ENCODE data around the gene DYNLT2.

DYNLT2 gene, protein sequence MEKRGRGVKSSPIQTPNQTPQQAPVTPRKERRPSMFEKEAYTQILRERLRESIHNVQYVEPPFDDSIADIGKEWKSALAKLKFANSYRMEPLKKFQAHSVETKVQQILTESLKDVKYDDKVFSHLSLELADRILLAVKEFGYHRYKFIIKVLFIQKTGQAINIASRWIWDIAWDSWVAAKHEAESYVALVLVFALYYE

DNA sequence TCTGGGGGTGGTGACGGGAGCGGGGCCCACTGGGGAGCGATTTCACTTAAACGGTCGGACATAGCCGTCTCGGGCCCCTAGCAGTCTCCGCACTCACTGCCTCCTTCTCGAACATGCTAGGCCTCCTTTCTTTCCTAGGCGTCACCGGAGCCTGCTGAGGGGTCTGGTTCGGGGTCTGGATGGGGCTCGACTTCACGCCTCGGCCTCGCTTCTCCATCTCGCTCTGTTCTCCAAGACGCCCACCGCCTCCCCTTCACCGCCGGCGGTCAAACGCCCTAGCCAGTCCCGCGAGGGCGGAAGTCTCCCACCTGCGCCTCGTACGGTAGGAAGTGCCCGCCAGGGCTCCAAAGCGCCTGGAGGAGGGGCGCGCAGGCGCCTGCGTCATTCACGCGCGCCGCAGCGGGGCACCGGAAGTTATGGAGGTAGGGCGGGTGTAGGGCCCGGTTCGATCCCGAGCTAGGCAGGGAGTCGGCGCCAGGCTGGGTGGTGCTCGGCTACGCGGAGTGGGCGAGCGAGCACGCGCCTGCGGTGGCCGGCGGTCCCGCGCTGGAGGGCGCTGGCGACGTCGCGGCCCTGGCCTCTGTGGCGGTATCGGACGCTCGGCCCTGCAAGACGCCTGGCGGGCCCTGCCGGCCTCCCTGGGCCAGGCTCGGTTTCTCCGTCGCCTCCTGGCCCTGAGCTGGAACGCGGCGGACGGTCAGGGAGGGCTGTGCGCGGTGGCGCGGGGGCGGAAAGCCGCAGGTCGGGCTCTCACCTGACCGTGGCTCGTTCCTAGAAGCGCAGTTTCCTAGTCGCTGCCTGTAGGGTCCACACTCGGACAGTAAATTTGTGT, at the start of gene DYNLT2, which contains the start of gene ERMARD:
TSS of gene DYNLT2 (minus strand) at position 331 of the 832 bp plus-strand sequence. CDS start at position 217, 114 bp downstream.
TSS of gene ERMARD (plus strand) at position 381 of the 832 bp plus-strand sequence. CDS start at position 417, 36 bp downstream.
- DNase-seq, result peak; percentile 54

- DNase-seq, result peak; percentile 25
These were observed 49.5 kb upstream of the DYNLT2 start for GRCh38 chr6:169800668-169801395.

DNA sequence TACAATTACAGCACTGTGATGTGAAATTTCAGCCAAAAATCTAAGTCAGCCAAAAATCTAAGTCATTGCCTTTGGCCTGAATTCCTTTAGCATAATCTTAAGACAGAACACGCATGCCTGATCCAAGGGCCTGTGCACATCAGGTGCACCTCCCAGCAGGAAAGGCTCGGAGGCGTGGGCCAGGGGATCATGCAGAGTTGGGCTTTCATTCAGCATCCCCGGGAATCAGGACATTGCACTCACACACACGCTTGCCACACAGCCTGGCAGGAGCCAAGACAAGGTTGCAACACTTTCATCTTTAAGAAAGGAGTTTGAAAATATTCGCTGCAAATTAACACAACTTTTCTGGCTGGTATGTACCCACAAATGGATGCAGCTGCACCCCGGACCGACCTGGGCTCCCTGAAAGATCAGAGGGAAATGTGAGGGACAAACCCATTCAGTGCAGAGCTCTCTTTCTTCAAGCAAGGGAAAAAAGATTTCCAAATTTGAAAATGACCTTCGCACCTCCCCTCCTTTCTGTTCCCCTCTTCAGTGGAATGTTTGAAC, 48.8 kb upstream of the DYNLT2 start:
- no peak for DNase-seq

DNA sequence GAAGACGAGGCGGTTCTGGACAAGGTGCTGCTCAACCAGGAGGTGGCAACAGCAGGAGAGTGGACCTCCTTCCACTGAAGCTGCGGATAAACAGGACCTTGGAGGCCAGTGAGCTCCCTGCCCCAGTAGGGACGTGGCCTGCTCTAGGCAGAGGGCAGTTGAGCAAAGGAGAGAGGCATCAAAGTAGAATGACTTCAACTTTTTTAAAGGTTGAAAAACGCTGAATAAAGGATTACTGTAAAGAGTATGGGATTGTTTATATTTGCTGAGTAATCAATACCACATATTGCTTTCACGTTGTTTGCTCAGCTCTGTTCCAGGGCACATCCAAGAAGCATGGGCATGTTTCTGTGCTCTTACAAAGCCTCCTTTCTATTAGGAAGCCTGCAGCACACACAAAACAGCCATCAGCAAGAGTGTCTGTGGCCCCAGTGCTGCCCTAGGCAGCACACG, 48.1 kb upstream of the DYNLT2 start:
- no peak for DNase-seq

DNA sequence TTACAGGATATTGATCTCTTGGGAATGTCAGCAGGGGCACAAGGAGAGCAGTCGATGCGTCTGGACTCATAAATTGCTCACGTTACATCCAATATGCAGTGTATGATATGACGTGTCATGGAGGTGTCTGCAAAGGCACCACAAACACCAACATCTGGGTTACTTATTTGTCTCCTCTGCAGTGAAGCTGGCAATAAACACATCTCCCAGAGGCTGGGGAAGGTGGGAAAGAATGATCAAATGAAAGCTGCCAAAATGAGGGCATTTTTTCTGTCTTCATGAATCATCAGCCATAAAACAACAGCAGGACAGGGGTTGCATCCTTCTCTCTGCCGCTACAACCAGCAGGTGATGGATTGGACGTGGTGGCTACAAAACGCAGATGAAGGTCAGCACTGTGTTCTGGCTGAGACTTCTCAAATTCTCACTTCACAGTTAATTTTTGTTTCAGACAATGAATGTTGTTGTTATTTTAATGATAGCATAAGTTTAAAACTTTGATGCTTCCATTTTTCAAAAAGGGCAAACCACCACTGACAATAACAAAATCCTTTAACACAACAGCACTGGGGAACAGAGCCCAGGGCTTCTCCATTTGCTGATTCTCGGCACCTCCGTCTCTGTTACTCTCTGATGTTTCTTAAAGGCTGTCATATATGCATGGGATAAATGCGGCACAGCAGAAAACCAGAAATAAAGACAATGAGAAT, 47.5 kb upstream of the DYNLT2 start:
- DNase-seq, result no peak

DNA sequence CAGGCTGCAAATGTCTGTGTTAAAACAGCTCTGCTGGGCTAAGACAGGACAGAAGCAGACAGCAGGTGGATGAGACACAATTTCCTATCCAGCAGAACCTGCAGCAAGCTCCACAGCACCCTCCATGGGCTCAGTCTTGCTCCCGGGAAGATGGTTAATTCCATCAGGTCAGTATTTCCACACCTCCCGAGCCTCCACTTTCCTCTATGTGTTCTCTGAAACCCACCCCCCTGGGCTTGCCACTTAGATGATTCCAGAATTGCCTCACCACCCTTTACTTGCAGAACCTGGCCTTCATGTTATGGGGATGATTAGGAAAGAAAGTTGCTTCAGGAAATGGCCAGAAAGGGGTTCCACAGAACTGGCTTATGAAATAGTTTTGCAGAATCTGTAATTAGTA, 43.8 kb upstream of the DYNLT2 start:
- DNase-seq, result no peak

DNA sequence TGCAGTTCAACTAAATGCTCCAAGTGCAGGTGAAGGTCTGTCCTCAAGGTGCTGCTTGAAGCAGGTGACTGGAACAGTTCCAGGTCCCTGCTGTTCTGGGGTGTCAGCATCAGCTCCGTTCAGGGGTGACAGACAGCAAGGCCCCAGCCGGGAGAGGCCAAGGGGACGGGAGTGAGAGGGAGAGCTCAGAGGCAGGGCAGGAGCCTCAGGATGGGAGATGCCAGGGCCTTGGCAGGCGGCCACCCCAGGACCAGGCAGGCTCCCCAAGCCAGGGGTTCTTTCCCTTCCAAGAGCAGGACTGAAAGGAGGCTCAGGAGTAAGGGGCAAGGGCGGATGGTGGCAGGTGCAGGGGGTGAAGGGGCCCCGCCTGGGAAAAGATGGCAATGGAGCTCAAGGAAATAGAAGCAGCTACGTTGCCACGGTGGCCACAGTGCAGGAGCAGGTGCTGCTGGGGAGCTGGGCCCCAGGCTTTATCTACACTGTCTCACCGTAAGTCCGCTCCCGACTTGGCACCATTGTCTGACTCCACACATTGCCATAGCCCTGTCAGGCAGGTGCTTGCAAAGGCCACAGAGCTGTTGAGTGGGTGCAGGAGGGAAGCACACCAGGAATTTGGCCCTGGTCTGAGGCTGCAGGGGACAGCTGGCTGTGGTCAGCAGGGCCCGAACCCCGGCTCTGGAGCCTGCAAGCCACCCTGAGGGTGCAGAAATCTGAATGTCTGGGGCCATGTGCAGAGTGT, 43.1 kb upstream of the DYNLT2 start:
- no peak for DNase-seq

GRCh38 chr6:169793408-169793807, 42.0 kb upstream of the DYNLT2 start:
- DNase-seq, result no peak

- DNase-seq, result no peak
These were observed 41.1 kb upstream of the DYNLT2 start for GRCh38 chr6:169792306-169793015.

DNA sequence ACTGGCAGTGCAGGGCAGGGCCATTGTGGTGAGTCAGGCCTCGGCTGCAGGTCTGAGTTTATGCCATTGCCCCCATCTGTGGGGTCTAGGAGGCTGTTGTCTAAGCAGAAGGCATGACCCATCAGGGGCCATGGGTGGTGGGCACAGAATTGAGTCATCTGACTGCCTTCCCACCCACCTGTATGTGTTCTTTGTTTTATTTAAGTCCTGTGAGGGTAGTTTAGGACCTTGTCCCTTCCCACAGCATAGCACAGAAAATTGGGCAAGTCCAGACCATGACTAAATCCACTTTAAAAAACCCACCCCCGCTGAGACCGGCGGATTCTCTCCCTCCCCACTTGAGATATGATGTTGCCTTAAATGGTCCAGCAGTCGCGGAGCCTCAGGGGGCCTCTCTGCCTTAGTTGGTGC, 40.4 kb upstream of the DYNLT2 start:
- DNase-seq, result no peak

DNA sequence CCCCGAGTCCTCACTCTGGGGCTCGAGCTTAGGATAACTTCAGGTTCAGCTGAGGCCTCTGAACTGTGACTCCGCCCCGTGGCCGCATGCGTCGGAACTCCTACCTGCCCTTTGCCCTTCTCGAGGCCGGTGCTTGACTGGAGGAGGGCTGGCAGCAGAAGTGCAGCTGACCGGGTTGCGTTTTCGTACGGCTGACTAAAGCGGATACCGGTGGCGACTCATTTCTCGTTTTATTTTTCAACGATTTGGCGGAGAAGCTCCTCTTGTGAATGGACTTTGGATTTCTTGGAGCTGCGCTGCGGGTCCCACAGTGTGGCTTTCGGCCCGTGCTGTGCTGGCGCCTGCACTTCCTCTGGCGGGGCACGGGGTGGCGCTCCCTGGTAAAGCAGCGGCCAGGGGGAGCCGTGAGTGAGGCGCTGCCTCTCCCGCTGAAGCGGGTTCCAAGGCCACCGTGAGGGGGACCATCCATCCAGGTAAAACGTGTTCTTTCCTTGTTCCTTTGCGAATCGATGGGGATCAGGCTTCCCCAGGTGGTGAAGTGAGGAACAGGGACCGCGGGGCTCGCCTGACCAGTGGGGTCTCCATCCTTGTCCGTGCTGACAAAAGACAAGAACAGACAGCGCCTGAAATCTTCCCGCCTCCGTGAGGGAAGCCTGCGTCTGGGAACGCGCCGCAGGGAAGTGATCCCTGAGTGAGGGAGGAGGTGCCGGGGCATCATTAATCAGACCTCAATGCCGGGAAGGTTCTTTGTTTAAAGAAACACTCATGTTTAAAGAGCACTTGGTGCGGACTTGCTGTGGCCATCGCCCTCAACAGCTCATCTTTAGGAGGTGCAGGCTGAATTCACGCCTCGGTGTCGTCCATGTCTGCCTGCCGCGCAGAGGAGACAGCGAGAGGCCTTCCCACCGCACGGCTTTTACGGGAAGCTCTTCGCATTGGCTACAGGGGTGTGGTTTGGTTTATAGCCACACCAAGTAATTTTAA, 38.9 kb upstream of the DYNLT2 start:
- DNase-seq, result peak; percentile 26

GRCh38 chr6:169789146-169789943, 38.0 kb upstream of the DYNLT2 start:
- DNase-seq, result no peak

DNA sequence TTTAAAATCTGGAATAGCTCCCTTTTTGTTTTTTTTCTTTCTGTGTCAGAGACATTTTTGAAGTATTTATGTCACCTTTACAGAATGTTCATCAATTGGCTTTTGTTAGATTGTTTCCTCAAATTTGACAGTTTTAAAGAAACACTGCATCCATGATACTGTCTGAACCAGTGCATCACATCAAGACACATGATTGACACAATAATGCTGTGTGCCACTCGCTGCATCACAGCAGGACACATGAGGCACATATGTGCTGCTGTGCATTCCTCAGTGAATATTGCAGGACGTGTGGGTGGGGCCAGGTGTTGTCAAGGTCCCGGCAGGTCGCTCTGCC, 37.4 kb upstream of the DYNLT2 start:
- no peak for DNase-seq

GRCh38 chr6:169787797-169788196, 36.4 kb upstream of the DYNLT2 start:
- DNase-seq, result no peak

- no peak for DNase-seq
These were observed 35.0 kb upstream of the DYNLT2 start for GRCh38 chr6:169786349-169786748.

GRCh38 chr6:169785566-169785965, 34.2 kb upstream of the DYNLT2 start:
- DNase-seq, result no peak

- no peak for DNase-seq
These were observed 33.5 kb upstream of the DYNLT2 start for GRCh38 chr6:169784821-169785340.

- no peak for DNase-seq
These were observed 32.8 kb upstream of the DYNLT2 start for GRCh38 chr6:169783971-169784820.

All from NCI-H1694 (cell line).